HG03439 (cell line): ENCODE results near the gene PTPN1.

Experiments
- ATAC-seq: cut with Tn5 transposase; IDR thresholded peaks from one replicate; pipeline ENCODE4 v1.9.1; 2021; ENCODE audit warnings: mild to moderate bottlenecking, moderate library complexity; ENCODE audit not compliant: unreplicated experiment

Gene PTPN1

GRCh38 chr20:50510706-50511542 is 741 bp downstream of the PTPN1 start:
- no peak for ATAC-seq

- ATAC-seq = no peak
These were observed 2.1 kb downstream of the PTPN1 start for GRCh38 chr20:50512323-50512722.

- no peak for ATAC-seq
These were observed 3.2 kb downstream of the PTPN1 start for GRCh38 chr20:50513169-50514034.

- no peak for ATAC-seq
These were observed 3.8 kb downstream of the PTPN1 start for GRCh38 chr20:50514035-50514337.

- no peak for ATAC-seq
These were observed 4.6 kb downstream of the PTPN1 start for GRCh38 chr20:50514750-50515149.

- ATAC-seq = no peak
These were observed 5.4 kb downstream of the PTPN1 start for GRCh38 chr20:50515471-50516106.

- ATAC-seq = no peak
These were observed 6.2 kb downstream of the PTPN1 start for GRCh38 chr20:50516180-50516934.

GRCh38 chr20:50516935-50517816 is 7.0 kb downstream of the PTPN1 start:
- ATAC-seq = no peak

- ATAC-seq = no peak
These were observed 7.6 kb downstream of the PTPN1 start for GRCh38 chr20:50517817-50518154.

GRCh38 chr20:50518270-50518721 is 8.1 kb downstream of the PTPN1 start:
- ATAC-seq = no peak

GRCh38 chr20:50519036-50519762 is 9.0 kb downstream of the PTPN1 start:
- no peak for ATAC-seq

- ATAC-seq = no peak
These were observed 10.2 kb downstream of the PTPN1 start for GRCh38 chr20:50520222-50520880.

GRCh38 chr20:50521221-50522052 is 11.3 kb downstream of the PTPN1 start:
- no peak for ATAC-seq

- ATAC-seq = no peak
These were observed 12.0 kb downstream of the PTPN1 start for GRCh38 chr20:50522053-50522674.

- no peak for ATAC-seq
These were observed 13.5 kb downstream of the PTPN1 start for GRCh38 chr20:50523552-50524167.

- no peak for ATAC-seq
These were observed 15.5 kb downstream of the PTPN1 start for GRCh38 chr20:50525681-50526080.

GRCh38 chr20:50526403-50526989 is 16.3 kb downstream of the PTPN1 start:
- no peak for ATAC-seq
